Upper lobe of left lung (tissue), 4 donors: ENCODE data around the gene MLN.
"Not testable (repeated sequence)": the region's sequence is repeated elsewhere in the genome, so short reads cannot be mapped to it uniquely, and the experiment has no call there.

ENCODE experiments used
- CTCF ChIP-seq, 6 experiments: fragments of 450-650 bp in 4 of 6; fragments of 200-600 bp in 2 of 6; sonication (generic) in 2 of 6; IDR thresholded peaks; one replicate each; pipeline ENCODE4 v1.5.1; 2016 to 2019; ENCODE audit warnings: antibody characterized with exemption in 6 of 6
- POLR2A ChIP-seq, 4 donors: fragments of 450-650 bp; IDR thresholded peaks; one replicate each; pipeline ENCODE4 v1.5.1; 2016 to 2017; ENCODE audit warnings: antibody characterized with exemption in 4 of 4, mild to moderate bottlenecking in 2 of 4

- not testable (repeated sequence) for TF ChIP-seq CTCF, POLR2A (IDR thresholded peaks at IDR 0.05)
These were observed 27.9 kb upstream of the MLN start for GRCh38 chr6:33831725-33832124.
